ENCODE results near the gene USP20.

DNA sequence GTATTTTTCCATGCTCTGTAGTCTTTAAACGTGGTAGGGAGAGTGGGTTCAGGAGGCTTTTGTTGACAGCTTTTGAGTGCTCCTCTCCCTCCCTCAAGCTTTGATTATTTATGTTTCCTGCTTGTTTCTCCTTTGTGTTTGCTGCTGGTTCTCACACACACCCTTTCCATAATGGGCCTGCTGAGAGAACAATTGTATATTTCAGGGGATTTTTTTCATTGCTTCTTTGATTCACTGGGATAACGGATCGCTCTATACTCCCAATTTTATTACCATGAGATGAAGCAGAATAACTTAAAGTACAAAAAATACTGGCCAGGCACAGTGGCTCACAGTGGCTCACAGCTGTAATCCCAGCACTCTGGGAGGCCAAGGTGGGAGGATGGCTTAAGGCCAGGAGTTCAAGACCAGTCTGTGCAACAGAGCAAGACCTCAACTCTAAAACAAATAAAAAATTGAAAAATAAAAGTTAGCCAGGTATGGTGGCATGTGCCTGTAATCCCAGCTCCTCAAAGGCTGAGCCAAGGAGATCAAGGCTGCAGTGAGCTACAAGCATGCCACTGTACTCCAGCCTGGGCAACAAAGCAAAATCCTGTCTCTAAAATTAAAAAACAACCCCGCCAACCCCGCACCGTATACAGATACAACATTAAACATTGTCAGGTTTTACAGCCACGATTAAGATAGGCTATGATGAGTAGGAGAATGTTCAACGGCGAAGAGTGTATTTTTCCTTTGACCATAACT, 66.9 kb downstream of the USP20 start:
- TF ChIP-seq, protein P1, sequence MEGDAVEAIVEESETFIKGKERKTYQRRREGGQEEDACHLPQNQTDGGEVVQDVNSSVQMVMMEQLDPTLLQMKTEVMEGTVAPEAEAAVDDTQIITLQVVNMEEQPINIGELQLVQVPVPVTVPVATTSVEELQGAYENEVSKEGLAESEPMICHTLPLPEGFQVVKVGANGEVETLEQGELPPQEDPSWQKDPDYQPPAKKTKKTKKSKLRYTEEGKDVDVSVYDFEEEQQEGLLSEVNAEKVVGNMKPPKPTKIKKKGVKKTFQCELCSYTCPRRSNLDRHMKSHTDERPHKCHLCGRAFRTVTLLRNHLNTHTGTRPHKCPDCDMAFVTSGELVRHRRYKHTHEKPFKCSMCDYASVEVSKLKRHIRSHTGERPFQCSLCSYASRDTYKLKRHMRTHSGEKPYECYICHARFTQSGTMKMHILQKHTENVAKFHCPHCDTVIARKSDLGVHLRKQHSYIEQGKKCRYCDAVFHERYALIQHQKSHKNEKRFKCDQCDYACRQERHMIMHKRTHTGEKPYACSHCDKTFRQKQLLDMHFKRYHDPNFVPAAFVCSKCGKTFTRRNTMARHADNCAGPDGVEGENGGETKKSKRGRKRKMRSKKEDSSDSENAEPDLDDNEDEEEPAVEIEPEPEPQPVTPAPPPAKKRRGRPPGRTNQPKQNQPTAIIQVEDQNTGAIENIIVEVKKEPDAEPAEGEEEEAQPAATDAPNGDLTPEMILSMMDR (IDR thresholded peaks at IDR 0.05; ENCODE audit: low read length) = no peak
- no peak for TF ChIP-seq EZH2 (IDR thresholded peaks at IDR 0.05; ENCODE audit: borderline replicate concordance, low read length)

Measured in OCI-LY1 (cell line).